PC-9 (cell line): ENCODE results near the gene ZNF311. TPM values are rescaled to one million over a fixed set of nuclear protein-coding genes. Genes with fewer than 3 reads are reported as not detected.

Source experiments
- BruUV-seq: library from RNA; stranded (reverse); fragments of 400-500 nt; replicated peaks from 2 replicates; lab custom pipeline; 2021; lab: Mats Ljungman, UMichigan
- CTCF ChIA-PET: fragments of 300-600 bp; sonication (Branson Sonifier 250); formaldehyde crosslinking; loops from one replicate; lab custom pipeline; 2022; ENCODE audit warnings: antibody characterized with exemption; lab: Charles Lee
- POLR2A ChIA-PET: fragments of 300-600 bp; sonication (Branson Sonifier 250); formaldehyde crosslinking; loops from one replicate; lab custom pipeline; 2022; ENCODE audit warnings: antibody characterized with exemption; ENCODE audit not compliant: unreplicated experiment; lab: Charles Lee
- DNase-seq, 2 experiments: peaks; one replicate each; pipeline versions ENCODE4 v3.0.0 to v3.0.0-alpha.2; 2015 to 2022; ENCODE audit warnings: mixed read lengths in 1 of 2
- H2AFZ ChIP-seq: fragments of 200-600 bp; sonication (generic); 2 replicates; pipeline ENCODE4 v1.8.1; 2017; ENCODE audit warnings: antibody characterized with exemption
- H3F3A ChIP-seq: fragments of 200-600 bp; sonication (generic); 2 replicates; pipeline ENCODE4 v1.8.1; 2017; ENCODE audit warnings: antibody characterized with exemption, mild to moderate bottlenecking, low read depth; ENCODE audit not compliant: insufficient read depth
- H3K27ac ChIP-seq: fragments of 200-600 bp; sonication (generic); 2 replicates; pipeline ENCODE4 v1.6.1; 2016; ENCODE audit warnings: mixed run types
- H3K27me3 ChIP-seq: fragments of 200-600 bp; sonication (generic); 2 replicates; pipeline ENCODE4 v1.6.1; 2016; ENCODE audit warnings: low read depth, mixed run types; ENCODE audit not compliant: insufficient read depth
- H3K36me3 ChIP-seq: fragments of 200-600 bp; sonication (generic); 2 replicates; pipeline ENCODE4 v1.6.1; 2016; ENCODE audit warnings: low read depth, mixed run types
- H3K4me1 ChIP-seq: fragments of 200-600 bp; sonication (generic); replicated peaks from 2 replicates; pipeline ENCODE4 v1.6.1; 2016; ENCODE audit warnings: mixed run types; ENCODE audit not compliant: insufficient read depth
- H3K4me2 ChIP-seq: fragments of 200-600 bp; sonication (generic); 2 replicates; pipeline ENCODE4 v1.6.1; 2017; ENCODE audit warnings: mixed run types
- H3K4me3 ChIP-seq: fragments of 200-600 bp; sonication (generic); 2 replicates; pipeline ENCODE4 v1.6.1; 2016; ENCODE audit warnings: mixed run types
- H3K79me2 ChIP-seq: fragments of 200-600 bp; sonication (generic); 2 replicates; pipeline ENCODE4 v1.6.1; 2017; ENCODE audit warnings: low read depth, mixed run types
- H3K9me2 ChIP-seq: fragments of 200-600 bp; sonication (generic); 2 replicates; pipeline ENCODE4 v1.8.1; 2017; ENCODE audit warnings: mild to moderate bottlenecking; ENCODE audit not compliant: insufficient read depth
- H3K9me3 ChIP-seq: fragments of 200-600 bp; sonication (generic); 2 replicates; pipeline ENCODE4 v1.8.1; 2016; ENCODE audit warnings: low read depth; ENCODE audit not compliant: insufficient read depth
- H4K20me1 ChIP-seq: fragments of 200-600 bp; sonication (generic); 2 replicates; pipeline ENCODE4 v1.8.1; 2017; ENCODE audit not compliant: insufficient read depth
- EZH2 ChIP-seq: fragments of 200-600 bp; sonication (generic); IDR thresholded peaks from 2 replicates; pipeline ENCODE4 v1.8.0; 2017; ENCODE audit warnings: antibody characterized with exemption, low read depth
- intact Hi-C: fragments of 100-400 bp; cut with micrococcal nuclease; formaldehyde crosslinking; loops from one replicate; pipeline ENCODE4 v1.10.0; 2022; ENCODE audit not compliant: unreplicated experiment
- total RNA-seq: library from RNA; stranded (reverse); gene quantifications from 2 replicates; pipeline ENCODE4 v1.2.3, GENCODE V29; 2021
- TF ChIP-seq, protein P1 (sequence below): fragments of 200-600 bp; sonication (generic); conservative IDR thresholded peaks from 2 replicates; pipeline ENCODE4 v1.6.1; 2017; ENCODE audit warnings: mixed run types, antibody characterized with exemption, mild to moderate bottlenecking, moderate library complexity

ZNF311 gene
- total RNA-seq, 1 experiment from 2014 or later: 2.1 TPM

DNA sequence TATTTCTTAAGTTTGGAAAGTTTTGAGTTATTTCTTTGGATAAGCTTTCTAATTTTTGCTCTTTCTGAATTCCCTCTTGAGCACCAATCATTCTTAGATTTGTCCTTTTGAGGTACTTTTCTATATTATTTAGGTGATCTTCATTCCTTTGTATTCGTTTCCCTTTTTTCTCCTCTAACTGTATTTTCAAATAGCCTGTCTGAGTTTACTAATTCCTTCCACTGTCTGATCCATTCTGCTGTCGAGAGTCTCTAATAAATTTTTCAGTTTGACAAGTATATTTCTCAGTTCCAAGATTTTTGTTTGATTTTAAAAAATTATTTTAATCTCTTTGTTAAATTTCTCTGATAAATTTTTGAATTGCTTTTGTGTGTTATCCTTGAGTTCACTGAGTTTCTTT lies 16.3 kb upstream of the ZNF311 start:
- Histone ChIP-seq H3F3A (no peaks in the 10 kb centered on the region), H3K79me2 (no peaks in the 10 kb centered on the region), H3K27ac (no peak overlapping the region), H3K9me2 (no peaks in the 10 kb centered on the region; the same call in 1 of the 2 replicates), H3K4me1 (no peaks in the 10 kb centered on the region), H3K4me2 (no peak overlapping the region), H2AFZ (no peak overlapping the region), H3K36me3 (no peaks in the 10 kb centered on the region), H3K27me3 (0 out of 2 replicates have a peak, but pooled peaks cover 9% of the 10 kb centered on the region), H4K20me1 (no peaks in the 10 kb centered on the region), H3K9me3 (no peaks in the 10 kb centered on the region), H3K4me3 (no peak overlapping the region)
- intact Hi-C loops: no loop called here
- TF ChIP-seq, protein P1, sequence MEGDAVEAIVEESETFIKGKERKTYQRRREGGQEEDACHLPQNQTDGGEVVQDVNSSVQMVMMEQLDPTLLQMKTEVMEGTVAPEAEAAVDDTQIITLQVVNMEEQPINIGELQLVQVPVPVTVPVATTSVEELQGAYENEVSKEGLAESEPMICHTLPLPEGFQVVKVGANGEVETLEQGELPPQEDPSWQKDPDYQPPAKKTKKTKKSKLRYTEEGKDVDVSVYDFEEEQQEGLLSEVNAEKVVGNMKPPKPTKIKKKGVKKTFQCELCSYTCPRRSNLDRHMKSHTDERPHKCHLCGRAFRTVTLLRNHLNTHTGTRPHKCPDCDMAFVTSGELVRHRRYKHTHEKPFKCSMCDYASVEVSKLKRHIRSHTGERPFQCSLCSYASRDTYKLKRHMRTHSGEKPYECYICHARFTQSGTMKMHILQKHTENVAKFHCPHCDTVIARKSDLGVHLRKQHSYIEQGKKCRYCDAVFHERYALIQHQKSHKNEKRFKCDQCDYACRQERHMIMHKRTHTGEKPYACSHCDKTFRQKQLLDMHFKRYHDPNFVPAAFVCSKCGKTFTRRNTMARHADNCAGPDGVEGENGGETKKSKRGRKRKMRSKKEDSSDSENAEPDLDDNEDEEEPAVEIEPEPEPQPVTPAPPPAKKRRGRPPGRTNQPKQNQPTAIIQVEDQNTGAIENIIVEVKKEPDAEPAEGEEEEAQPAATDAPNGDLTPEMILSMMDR: no peak
- TF ChIP-seq EZH2: no peak
- CTCF ChIA-PET: interaction anchor here (0.6 kb wide), 1 partner anchor 166 kb away, joined by 3 read pairs; no protein-coding TSS in a partner anchor
- no peak for DNase-seq
- BruUV-seq: no TSS peak
- POLR2A ChIA-PET: no interaction called here

DNA sequence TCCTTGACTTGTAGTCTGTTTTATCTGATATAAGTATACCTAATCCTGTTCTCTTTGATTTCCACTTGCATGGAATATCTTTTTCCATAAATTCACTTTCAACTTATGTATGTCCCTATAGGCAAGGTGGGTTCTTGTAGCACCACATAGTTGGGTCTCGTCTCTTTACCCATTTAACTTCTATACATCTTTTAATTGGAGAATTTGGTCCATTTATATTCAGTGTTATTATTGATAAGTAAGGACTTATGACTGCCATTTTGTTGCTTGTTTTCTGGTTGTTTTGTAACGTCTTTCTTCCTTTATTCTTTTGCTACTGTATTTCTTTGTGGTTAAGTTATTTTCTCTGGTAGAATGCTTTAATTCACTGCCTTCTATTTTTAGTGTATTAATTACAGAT lies 14.5 kb upstream of the ZNF311 start:
- H4K20me1 ChIP-seq: no peaks in the 10 kb centered on the region
- H3K9me2 ChIP-seq: no peaks in the 10 kb centered on the region
- CTCF ChIA-PET: no interaction called here
- BruUV-seq: no TSS peak
- H3K4me1 ChIP-seq: no peaks in the 10 kb centered on the region
- POLR2A ChIA-PET: no interaction called here
- no peaks in the 10 kb centered on the region for H3K79me2 ChIP-seq
- no peaks in the 10 kb centered on the region for H3K36me3 ChIP-seq
- intact Hi-C loops: no loop called here
- no peak overlapping the region for H3K27ac ChIP-seq
- no peaks in the 10 kb centered on the region for H3K9me3 ChIP-seq
- no peaks in the 10 kb centered on the region for H3K27me3 ChIP-seq
- H3F3A ChIP-seq: no peaks in the 10 kb centered on the region
- no peak overlapping the region for H2AFZ ChIP-seq
- DNase-seq: no peak
- TF ChIP-seq, protein P1: no peak
- TF ChIP-seq EZH2: no peak
- H3K4me2 ChIP-seq: no peak overlapping the region
- no peak overlapping the region for H3K4me3 ChIP-seq

DNA sequence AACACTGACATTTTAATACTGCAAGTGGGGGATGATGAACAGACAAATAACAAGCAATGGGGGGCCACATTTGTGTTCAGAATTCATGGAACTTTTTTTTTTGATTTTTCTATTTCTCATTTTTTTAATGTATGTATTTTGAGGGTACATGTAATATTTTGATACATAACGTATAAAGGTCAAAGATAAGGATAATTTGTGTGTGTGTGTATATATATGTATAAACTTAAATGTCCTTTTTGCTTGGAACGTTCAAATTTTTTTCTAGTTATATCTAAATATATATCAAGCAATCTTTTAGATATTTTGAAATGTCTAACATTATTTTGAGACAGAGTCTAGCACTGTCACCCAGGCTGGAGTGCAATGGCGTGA lies 12.3 kb upstream of the ZNF311 start:
- H3K27ac ChIP-seq: no peak overlapping the region
- H4K20me1 ChIP-seq: no peaks in the 10 kb centered on the region
- no peaks in the 10 kb centered on the region for H3K27me3 ChIP-seq
- no peaks in the 10 kb centered on the region for H3K9me3 ChIP-seq
- no peaks in the 10 kb centered on the region for H3K36me3 ChIP-seq
- no peaks in the 10 kb centered on the region for H3K79me2 ChIP-seq
- ChIA-PET POLR2A (no interaction called here), CTCF (no interaction called here)
- TF ChIP-seq, protein P1: no peak; the same call in 1 of the 2 replicates
- no peak for TF ChIP-seq EZH2
- no peak for DNase-seq
- H2AFZ ChIP-seq: no peak overlapping the region; the same call in 1 of the 2 replicates
- H3K4me3 ChIP-seq: no peak overlapping the region
- no TSS peak for BruUV-seq
- peak overlapping the region; percentile 93 for H3K4me2 ChIP-seq
- H3K4me1 ChIP-seq: no peaks in the 10 kb centered on the region
- no peaks in the 10 kb centered on the region for H3F3A ChIP-seq
- no peaks in the 10 kb centered on the region for H3K9me2 ChIP-seq
- intact Hi-C loops: loop anchor here (1.0 to 2.0 kb wide), 4 partner anchors 33 to 571 kb away; no protein-coding TSS in a partner anchor
